HepG2 (cell line): ENCODE results near the gene SLC4A5. TPM values are rescaled to one million over a fixed set of nuclear protein-coding genes. Genes with fewer than 3 reads are reported as not detected.

Source experiments
- FUBP1 ChIP-seq: sonication (generic); formaldehyde crosslinking; IDR thresholded peaks from 2 replicates; pipeline ENCODE4 v1.5.1; 2020; ENCODE audit warnings: missing genetic modification reagents, mild to moderate bottlenecking, borderline replicate concordance
- GLMP ChIP-seq: sonication (generic); formaldehyde crosslinking; IDR thresholded peaks from 2 replicates; pipeline ENCODE4 v1.9.0; 2021; ENCODE audit warnings: missing genetic modification reagents, mild to moderate bottlenecking, borderline replicate concordance
- HNRNPK ChIP-seq: fragments of 200-400 bp; formaldehyde crosslinking; IDR thresholded peaks from 2 replicates; pipeline ENCODE4 v1.6.1; 2018; ENCODE audit warnings: low read length, low read depth, moderate library complexity, mild to moderate bottlenecking; ENCODE audit not compliant: poor library complexity, severe bottlenecking
- KLF12 ChIP-seq: sonication (generic); formaldehyde crosslinking; IDR thresholded peaks from 2 replicates; pipeline ENCODE4 v1.4.0; 2020; ENCODE audit warnings: missing genetic modification reagents, borderline replicate concordance
- MBNL3 ChIP-seq: fragments of 250-450 bp; sonication (Bioruptor Pico); conservative IDR thresholded peaks from 2 replicates; pipeline ENCODE4 v1.8.0; 2022; ENCODE audit warnings: mild to moderate bottlenecking, inconsistent platforms
- NFAT5 ChIP-seq: sonication (generic); formaldehyde crosslinking; IDR thresholded peaks from 2 replicates; pipeline ENCODE4 v1.4.0; 2020; ENCODE audit warnings: missing genetic modification reagents
- PAWR ChIP-seq: sonication (generic); formaldehyde crosslinking; IDR thresholded peaks from 2 replicates; pipeline ENCODE4 v1.4.0; 2020; ENCODE audit warnings: missing genetic modification reagents, mild to moderate bottlenecking, borderline replicate concordance
- PHB2 ChIP-seq: fragments of 450-650 bp; IDR thresholded peaks from 2 replicates; pipeline ENCODE4 v1.6.1; 2018; ENCODE audit not compliant: partially characterized antibody
- POLR2AphosphoS2 ChIP-seq: IDR thresholded peaks from 2 replicates; pipeline ENCODE4 v1.6.1; 2011; ENCODE audit warnings: low read depth, low read length, improper control_type of control experiment
- SCMH1 ChIP-seq: sonication (generic); formaldehyde crosslinking; IDR thresholded peaks from 2 replicates; pipeline ENCODE4 v1.9.0; 2021; ENCODE audit warnings: missing genetic modification reagents, mild to moderate bottlenecking, borderline replicate concordance
- SRSF9 ChIP-seq: fragments of 200-400 bp; formaldehyde crosslinking; IDR thresholded peaks from 2 replicates; pipeline ENCODE4 v1.6.1; 2018; ENCODE audit warnings: borderline replicate concordance, mild to moderate bottlenecking, low read depth, low read length; ENCODE audit not compliant: insufficient read depth, poor library complexity, severe bottlenecking
- TEAD2 ChIP-seq: sonication (generic); formaldehyde crosslinking; IDR thresholded peaks from 2 replicates; pipeline ENCODE4 v1.9.0; 2021; ENCODE audit warnings: missing genetic modification reagents
- U2AF1 ChIP-seq: fragments of 200-400 bp; formaldehyde crosslinking; optimal IDR thresholded peaks from 2 replicates; pipeline ENCODE3; 2017; ENCODE audit warnings: mild to moderate bottlenecking, low read depth, low read length
- WIZ ChIP-seq: sonication (generic); formaldehyde crosslinking; IDR thresholded peaks from 2 replicates; pipeline ENCODE4 v1.5.1; 2020; ENCODE audit warnings: mild to moderate bottlenecking, missing genetic modification reagents
- ZNF44 ChIP-seq: sonication (generic); formaldehyde crosslinking; IDR thresholded peaks from 2 replicates; pipeline ENCODE4 v1.5.1; 2020; ENCODE audit warnings: mild to moderate bottlenecking, missing genetic modification reagents
- ZNF556 ChIP-seq: sonication (generic); formaldehyde crosslinking; IDR thresholded peaks from 2 replicates; pipeline ENCODE4 v1.4.0; 2020; ENCODE audit warnings: mild to moderate bottlenecking, missing genetic modification reagents, borderline replicate concordance
- ZNF777 ChIP-seq: sonication (generic); formaldehyde crosslinking; IDR thresholded peaks from 2 replicates; pipeline ENCODE4 v1.4.0; 2020; ENCODE audit warnings: missing genetic modification reagents
- polyA plus RNA-seq, 8 experiments: library from polyadenylated mRNA; depleted of rRNA in 3 of 8; stranded (reverse) in 7 of 8; unstranded in 1 of 8; fragments of >200 nt; fragmentation: Illumina TruSeq in 4 of 8; extraction: Trizol in 4 of 8; gene quantifications; 2 replicates each; pipeline versions ENCODE4 v1.2.1 to v1.2.3, GENCODE V29; 2011 to 2016; ENCODE audit warnings: low read depth in 4 of 8, missing spikeins in 1 of 8, mixed read lengths in 1 of 8; ENCODE audit not compliant: insufficient read depth in 1 of 8
- total RNA-seq, 5 experiments: library from RNA; depleted of rRNA; stranded (reverse); fragments of >200 nt; fragmentation: Illumina TruSeq; extraction: Trizol; gene quantifications; 2 replicates each; pipeline ENCODE4 v1.2.3, GENCODE V29; 2016; ENCODE audit warnings: low read depth in 1 of 5
- TF ChIP-seq, protein P1 (sequence below): sonication (generic); formaldehyde crosslinking; IDR thresholded peaks from 2 replicates; pipeline ENCODE4 v1.5.0; 2020; ENCODE audit warnings: missing genetic modification reagents, mild to moderate bottlenecking, borderline replicate concordance

The SLC4A5 gene
- total and polyA plus RNA-seq, 2 of the 13 experiments (the other 11 are each of a cell fraction or from before 2014, with no cell fraction given) = 0.50 TPM; not detected in 1

GRCh38 chr2:74391580-74392448 is 48.6 kb upstream of the SLC4A5 start (continued):
- peak; percentile 46; the same call in 1 of the 2 replicates for TF ChIP-seq NFAT5
- no peak for TF ChIP-seq HNRNPK
- no peak for TF ChIP-seq MBNL3 (CRISPR knock-in tag)
- no peak for TF ChIP-seq SCMH1
- no peak for TF ChIP-seq PAWR (CRISPR knock-in tag)
- no peak for TF ChIP-seq ZNF44 (CRISPR knock-in tag)
- TF ChIP-seq GLMP (CRISPR knock-in tag) = no peak
- peak; percentile 98 for TF ChIP-seq ZNF777 (CRISPR knock-in tag)
- no peak for TF ChIP-seq SRSF9
- peak; percentile 65; the same call in 1 of the 2 replicates for TF ChIP-seq KLF12 (CRISPR knock-in tag)
- no peak for TF ChIP-seq FUBP1 (CRISPR knock-in tag)
- peak; percentile 76 for TF ChIP-seq U2AF1
- no peak for TF ChIP-seq TEAD2 (CRISPR knock-in tag)
- TF ChIP-seq ZNF556 (CRISPR knock-in tag) = no peak
- TF ChIP-seq POLR2AphosphoS2 = no peak
- no peak for TF ChIP-seq PHB2
- no peak for TF ChIP-seq WIZ
- TF ChIP-seq, protein P1, sequence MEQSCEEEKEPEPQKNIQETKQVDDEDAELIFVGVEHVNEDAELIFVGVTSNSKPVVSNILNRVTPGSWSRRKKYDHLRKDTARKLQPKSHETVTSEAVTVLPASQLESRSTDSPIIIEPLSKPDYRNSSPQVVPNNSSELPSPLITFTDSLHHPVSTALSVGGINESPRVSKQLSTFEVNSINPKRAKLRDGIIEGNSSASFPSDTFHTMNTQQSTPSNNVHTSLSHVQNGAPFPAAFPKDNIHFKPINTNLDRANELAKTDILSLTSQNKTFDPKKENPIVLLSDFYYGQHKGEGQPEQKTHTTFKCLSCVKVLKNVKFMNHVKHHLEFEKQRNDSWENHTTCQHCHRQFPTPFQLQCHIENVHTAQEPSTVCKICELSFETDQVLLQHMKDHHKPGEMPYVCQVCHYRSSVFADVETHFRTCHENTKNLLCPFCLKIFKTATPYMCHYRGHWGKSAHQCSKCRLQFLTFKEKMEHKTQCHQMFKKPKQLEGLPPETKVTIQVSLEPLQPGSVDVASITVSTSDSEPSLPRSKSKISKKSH = no peak
